ENCODE measurements around the gene SNX5.

Gene SNX5

DNA sequence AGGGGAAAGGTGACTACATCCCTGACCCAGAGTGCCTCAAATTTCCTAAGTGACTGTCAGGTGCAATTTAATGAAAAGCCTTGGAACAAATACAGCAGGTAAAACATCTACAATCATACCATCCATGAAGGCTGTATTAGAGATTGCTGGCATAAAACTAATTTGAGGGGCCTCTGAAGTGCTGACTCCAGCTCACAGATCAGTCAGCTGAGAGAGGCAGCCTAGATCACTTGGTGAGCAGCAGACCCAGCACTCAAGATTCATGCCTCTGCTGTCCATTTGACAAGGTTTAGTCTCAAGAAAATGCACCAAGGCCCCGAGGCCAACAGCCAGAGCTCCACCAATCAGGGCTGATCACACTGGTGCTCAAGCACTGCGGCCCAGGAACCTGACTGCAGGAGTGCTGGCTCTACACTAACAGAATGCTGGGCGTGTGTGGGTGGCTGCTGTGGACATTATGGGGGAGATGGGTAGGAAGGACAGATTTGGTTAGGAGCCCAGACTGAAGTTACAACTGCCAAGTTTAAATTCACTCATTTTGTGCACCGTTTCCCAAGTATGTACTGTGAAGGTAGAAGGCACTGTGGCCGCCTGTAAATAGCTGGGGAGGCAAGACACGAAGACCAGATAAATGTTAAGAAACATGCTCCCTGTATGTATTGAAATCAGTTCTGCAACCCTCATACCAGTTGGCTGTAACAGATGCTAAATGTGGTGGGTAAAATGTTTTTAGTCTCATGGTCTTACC, 28.2 kb downstream of the SNX5 start:
- no peak for DNase-seq (ENCODE audit: low read depth)

DNA sequence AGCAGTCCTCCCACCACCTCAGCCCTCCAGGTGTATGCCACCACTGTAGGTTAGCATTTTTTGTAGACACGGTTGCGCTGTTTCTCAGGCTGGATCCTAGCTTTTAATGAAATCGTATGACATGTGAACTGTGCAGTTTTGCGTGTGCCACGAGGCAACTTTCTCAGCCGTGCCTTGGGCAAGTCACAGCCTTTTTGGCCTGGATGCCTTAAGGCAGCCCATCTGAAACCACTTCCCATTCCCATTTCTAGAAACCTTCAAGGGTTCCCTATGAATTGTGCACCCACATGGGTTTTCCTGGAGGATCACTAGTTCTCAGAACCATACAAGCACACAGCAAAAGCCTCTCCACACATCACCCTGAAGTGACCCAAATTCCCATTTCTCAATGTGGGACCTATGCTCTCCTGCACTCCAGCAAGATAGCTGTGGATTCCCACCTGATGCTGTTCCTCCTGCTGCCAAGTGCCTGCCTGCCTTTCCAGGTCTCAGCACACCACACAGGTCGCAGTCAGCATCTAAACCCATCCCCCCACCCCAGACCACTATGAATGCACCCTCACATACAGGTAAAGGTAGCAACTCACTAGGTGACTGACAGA, 28.9 kb downstream of the SNX5 start:
- DNase-seq (ENCODE audit: low read depth) = no peak

DNA sequence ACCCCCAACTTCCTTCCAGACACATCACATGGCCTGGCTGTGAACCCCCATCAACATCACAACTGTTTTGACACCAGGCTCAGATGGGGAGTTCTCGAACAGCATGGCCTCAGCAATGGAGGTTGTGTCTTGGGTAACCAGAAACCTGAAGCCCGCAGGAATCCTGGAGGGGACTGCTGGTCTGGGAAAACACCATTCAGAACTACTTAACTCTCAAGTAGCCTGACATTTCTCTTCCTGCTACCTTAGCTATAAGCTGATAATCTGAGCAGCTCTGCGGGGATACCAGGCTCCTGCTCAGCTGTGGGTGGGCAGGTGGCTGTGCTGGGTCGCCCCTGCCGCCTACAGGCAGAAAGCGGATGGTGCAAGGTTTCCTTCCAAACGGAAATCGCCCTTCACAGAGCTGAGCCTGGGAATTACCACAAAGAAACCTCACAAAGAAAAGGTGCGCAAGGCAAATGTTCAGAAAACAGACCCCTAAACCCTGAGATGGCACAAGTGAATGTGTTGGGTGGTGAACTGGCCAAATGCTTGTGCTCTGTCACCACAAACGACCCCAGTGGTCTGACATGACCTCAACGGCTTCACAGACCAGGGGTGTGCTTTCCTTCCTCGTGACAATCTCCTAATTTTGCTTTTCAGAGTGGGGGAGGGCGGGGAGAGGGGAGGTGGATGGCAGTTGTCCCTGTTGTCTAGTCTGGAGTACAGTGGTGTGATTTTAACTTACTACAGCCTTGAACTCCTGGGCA, 29.5 kb downstream of the SNX5 start:
- peak; percentile 28 for DNase-seq (ENCODE audit: low read depth)

DNA sequence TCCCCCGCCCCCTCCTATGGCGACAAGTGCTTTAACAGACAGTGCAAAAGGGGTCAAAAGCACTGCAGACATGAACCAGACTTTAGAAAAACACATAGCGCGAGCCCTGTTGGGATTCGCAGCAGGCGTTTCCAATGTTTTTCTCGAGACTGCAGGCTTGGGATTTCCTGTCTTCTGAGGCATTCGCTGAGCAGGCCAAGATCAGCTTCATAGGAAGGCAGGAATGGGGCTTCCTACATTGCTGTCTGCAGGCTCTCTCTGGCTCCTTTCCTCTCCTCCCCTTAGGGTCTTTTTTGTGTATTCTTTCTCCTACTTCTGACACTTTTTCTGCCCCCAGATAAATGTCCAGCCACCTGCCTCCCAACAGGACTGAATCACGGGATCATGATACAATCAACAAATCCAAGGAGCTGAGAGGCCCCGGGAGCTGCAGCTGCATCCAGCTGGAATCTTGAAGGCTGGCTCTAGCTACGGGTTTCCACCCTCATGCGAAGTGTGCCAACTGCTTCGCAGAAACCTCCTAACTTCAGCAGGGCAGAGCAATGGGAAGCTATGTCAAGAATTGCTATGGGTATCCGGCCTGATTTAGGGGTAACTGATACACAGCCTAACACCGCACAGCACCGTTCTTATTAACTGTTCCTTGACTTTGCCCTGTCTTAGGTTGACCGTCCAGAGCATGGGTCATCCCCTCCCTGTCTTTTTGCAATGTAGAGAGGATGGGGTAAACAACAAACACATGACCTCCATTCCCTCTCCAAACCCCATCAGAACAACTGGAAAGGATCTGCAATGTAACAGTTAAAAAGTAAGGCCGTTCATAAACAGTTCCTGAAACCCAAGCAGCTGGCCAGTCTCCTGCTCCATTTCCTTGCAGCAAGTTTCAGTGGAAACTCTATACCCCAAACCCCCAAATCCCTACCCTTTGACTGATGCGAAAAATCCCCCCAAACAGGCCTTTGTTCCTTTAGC, 31.5 kb downstream of the SNX5 start:
- DNase-seq (ENCODE audit: low read depth) = no peak

DNA sequence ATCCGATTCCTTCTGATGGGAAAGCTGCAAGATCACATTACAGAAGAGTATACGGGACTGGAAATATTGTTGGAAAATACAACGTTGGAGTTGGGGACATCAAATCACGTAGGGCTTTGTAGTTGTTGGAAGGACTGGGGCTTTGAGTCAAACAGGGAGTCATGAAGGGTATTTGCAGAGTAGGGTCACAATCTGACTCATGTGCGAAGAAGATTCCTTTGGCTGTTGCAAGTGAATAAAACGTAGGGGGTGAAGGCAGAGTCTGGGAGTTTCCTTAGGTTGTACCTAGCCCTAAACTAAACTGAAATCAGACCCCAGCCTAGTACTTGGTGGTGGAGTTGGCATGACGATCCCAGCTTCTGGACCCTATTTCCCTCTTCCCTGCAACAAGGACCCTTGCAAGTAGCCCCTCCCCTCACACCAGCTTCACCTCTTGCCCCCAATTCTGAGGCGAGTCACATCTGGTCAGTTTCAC, 32.3 kb downstream of the SNX5 start:
- DNase-seq (ENCODE audit: low read depth) = no peak

DNA sequence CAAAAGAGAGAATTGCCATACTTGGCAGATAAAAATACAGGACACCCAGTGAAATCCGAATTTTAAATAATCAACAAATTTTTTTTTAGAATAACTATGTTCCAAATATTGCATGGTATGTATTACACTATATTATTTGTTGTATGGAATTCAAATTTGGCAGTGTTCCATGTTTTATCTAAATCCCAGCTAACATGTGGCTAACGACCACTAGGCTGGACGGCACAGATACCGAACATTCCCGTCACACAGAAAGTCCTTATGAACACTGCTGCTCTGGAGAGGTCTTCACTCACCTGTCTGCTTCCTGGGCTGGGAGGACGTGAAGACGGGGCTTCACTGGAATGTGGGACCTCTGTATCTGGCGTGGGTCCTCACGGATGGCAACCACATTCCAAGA, 32.8 kb downstream of the SNX5 start:
- no peak for DNase-seq (ENCODE audit: low read depth)

DNA sequence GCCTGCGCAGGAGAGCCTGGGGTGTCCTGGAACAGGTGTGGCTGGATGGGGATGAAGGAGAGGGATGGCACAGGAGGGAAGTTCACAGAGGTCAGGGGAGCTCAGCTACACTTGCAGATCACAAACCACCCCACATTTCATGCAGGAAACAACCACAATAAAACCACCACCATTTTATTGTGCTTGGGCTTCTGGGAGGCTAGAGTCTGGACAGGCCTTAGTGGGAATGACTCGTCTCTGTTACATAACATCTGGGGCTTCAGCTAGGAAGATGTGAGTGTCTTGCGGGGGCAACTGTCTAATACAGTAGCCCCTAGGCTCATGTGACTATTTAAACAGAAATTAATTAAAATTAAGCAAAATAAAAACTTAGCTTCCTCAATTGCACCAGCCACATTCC, 33.4 kb downstream of the SNX5 start:
- no peak for DNase-seq (ENCODE audit: low read depth)

DNA sequence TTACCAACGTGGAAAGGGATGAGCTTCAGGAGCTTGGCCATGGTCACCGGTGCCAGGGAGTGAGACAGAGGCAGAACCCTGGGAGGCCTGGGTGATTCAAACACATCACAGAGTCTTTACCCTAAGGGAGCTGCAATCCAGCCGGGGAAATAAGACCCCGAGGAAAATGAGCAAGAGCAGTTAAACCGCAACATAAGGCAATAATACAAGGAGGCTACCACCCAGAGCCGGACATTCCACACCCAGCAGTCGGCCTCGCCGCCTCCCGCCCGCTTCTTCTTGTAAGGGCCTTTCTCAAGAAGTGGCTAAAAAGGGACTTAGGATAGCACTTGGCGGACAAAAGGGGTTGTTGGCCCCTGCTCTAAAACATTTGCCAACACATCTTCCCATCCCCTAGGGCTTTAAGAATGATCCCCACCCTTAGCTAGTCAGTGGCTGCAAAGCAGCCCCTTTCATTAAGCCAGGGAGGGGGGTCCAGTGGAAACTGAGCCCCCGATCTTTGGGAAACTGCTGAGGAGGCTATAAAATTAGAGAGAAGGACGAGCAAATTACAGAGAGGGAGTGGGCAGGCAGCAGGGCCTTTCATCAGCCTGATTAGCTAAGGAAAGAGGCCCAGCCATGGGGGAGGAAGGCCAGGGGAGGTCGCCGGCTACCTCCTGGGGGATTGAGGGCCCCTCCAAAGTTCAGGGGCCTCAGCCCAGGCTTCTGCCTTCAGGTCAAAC, 34.3 kb downstream of the SNX5 start:
- DNase-seq (ENCODE audit: low read depth) = no peak

DNA sequence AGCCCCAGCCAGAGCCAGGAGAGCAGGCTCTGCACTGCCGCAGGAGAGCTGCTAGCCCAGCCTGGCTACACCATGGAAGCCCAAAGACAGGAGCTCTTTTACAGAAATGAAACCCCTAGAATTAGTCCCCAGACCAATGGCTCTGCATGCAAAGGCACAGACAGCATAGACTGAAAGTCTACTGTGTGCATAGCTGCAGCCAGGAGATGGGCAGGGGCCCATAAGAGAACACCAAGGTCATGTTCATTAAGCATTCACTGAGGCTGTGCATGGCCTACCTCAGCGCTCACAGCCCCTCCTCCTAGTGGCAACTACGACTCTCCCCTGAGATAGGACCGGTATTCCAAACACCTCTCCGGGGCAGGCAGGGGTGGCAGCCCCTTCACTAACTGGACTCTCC, 34.9 kb downstream of the SNX5 start:
- DNase-seq (ENCODE audit: low read depth) = no peak

DNA sequence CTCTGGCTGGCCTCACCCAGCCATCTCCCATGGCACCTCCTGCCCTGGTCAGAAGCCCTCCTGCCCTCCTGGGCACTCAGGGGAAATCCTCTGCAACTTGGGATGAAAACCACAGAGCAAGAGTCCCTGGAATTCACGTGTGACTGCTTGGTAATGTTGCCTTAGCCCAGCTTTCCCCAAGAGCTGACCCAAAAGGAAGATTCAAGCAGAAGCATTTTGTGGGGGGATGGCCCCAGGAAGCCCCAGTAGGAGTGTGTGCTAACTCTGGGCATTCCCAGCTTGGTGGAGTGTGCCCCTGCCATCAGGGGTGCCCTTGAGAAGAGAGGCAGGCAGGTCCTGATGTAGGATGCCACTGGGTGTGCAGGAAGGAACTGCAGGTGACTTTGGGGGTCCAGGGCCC, 35.5 kb downstream of the SNX5 start:
- DNase-seq (ENCODE audit: low read depth) = no peak

DNA sequence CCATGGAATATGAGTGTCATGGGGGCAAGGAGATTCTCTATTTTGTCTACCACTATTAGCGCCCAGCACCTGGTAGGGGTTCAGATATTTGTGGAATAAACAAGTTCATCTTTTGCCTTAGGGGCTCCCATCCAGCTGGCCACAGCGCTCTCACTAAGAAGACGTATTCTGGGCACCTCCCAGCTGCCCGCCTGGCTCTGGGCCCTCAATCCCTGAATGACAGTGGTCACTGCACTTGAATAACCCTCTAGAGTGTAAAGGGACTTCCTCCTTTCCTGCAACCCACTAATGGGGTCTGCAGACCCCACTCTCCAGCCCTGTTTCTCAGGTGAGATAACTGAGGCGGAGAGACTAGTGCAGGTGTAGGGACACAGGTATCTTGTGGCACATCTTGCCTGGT, 36.2 kb downstream of the SNX5 start:
- no peak for DNase-seq (ENCODE audit: low read depth)

DNA sequence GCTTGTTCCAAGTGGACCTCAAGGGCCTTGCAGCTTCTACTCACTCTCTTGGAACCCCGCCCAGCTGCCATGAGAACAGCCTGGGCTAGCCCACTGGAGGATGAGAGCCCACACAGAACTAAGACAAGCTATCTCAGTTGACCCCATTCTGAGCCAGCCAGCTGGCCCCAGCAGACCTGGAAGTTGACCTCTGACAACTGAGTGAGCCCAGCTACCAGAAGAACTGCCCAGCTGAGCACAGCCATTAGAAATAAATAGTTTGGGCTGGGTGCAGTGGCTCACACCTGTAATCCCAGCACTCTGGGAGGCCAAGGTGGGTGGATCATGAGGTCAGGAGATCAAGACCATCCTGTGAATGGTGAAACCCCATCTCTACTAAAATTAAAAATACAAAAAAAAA, 37.1 kb downstream of the SNX5 start:
- no peak for DNase-seq (ENCODE audit: low read depth)

DNA sequence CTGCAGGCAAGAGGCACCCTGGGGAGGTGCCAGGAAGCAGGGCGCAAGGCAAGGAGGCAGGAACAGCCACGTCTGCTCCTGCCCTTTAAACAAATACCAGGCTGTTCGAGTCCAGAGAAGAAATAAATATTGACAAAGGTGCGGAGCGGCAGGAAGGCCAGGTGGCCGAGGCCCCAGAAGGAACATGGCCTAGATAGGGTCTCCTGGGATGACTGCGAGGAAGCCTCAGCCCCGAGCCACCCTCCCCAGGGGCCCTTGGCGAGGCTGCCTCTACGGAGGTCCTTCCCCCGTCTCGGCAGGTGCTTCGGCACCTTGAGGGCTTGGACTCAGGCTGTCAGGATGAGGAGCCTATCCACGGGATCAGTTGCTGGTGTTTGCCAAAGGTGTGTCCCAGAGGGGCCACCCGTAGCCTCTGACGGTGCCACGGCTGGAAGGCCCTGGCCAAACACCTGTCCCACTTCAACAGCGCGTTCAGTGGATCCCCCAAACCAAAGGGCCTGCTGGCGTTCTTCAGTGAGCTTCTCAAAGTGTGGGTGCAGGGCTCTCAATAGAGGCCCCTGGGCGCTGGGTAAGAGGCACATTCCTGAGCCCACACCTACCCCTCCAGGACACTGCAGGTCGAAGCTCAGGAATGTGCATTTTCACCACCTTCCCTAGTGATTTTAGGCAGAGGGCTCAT, 39.8 kb downstream of the SNX5 start:
- DNase-seq (ENCODE audit: low read depth) = no peak

DNA sequence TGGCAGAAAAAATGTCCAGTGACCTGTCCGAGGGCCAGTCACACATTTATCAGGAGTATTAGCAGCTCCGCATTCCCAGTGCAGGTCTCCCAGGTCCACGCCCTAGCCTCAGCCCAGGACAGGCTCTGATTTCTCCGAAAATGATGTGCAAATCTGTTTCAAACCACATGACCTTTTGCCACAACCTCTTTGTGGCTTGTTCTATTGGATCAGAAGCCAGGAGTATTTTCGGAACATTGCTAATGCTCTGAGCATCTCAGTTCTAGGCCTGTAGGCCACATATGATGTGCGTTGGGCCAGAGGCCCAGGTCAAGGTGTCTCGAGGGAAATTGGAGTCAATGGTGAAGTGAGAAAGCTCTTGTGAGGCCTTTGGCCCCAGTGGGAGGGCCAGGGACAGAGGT, 40.4 kb downstream of the SNX5 start:
- no peak for DNase-seq (ENCODE audit: low read depth)

DNA sequence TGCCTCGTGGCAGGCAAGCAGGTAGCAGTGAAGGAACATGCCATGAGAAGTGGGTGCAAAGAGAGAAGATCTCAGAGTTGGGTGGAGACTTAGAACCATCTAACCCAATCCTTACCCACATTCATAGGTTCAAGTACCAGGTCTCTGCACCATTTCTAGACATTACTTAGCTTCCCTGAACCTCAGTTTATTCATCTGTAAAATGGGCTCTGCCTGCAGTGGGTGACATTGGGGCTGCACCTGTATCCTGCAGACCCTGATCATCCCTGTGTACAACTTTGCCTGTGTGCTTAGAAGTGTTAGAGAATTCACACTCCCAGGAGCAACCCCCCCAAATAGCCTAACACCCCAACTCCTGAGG, 42.7 kb downstream of the SNX5 start:
- no peak for DNase-seq (ENCODE audit: low read depth)

DNA sequence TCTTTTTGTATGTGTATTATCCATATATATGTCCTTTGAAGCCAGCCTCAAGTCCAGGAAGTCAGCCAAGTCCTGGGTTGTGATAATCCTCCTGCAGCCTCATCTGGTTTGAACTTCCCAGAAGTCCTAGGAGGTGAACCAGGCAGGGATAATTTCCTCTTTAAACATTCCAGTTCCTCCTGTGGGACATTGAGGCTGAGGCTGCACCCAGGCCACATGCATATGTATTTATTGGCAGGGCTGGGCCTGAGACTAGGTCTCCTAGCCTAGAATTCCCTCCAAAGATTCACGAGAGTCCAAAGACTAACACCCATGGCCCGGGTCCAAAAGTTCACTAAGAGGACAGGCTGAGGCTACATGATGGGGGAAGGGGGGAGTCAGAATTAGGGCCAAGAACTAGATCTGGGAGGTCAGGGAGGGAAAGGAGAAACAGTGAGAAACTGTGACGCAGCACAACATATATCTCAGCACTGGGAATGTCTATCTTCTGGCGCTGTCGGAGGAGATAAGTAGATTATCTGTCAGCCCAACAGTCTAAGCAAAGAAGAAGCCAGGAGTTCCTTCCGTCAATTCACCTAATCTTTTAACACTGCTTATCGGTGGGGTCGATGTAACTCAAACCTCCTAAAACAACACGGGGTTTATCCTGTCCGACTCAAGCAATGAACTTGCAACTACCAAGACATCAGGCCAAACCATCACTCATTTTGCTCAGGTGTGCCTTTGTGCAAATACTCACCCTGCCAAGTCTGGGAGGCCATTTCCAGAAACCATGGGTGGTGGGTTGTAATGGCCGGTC, 43.3 kb downstream of the SNX5 start:
- DNase-seq (ENCODE audit: low read depth) = no peak

DNA sequence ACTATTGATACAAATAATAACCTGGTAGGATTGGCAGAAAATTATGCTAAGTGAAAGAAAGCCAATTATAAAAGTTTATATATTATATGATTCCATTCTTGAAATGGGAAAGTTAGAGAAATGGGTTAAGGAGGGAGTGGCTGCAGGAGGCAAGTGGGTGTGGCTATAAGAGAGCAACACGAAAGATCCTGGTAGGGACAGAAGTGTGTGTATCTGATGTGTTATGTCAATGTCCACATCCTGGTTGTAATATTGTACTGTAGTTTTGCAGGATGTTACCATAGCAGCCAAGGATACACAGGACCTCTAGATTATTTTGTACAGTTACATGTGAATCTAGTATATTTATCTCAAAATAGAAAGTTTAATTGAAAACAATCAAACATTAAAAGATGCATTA, 46.8 kb downstream of the SNX5 start:
- no peak for DNase-seq (ENCODE audit: low read depth)

DNA sequence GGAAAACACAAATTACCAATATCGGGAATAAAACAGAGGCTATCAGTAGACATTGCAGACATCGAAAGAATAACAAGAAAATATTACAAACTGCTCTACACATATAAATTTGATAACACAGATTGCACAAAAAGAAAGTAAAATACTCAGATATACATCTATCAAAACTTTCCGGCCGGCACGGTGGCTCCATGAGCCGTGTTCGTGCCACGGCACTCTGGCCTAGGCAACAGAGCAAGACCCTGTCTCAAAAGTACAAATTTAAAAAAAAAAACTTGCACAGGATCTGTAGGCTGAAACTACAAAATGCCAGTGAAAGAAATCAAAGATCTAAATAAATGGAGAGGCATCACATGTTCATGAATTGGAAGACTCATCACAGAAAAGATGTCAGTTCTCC, 49.4 kb downstream of the SNX5 start:
- no peak for DNase-seq (ENCODE audit: low read depth)

DNA sequence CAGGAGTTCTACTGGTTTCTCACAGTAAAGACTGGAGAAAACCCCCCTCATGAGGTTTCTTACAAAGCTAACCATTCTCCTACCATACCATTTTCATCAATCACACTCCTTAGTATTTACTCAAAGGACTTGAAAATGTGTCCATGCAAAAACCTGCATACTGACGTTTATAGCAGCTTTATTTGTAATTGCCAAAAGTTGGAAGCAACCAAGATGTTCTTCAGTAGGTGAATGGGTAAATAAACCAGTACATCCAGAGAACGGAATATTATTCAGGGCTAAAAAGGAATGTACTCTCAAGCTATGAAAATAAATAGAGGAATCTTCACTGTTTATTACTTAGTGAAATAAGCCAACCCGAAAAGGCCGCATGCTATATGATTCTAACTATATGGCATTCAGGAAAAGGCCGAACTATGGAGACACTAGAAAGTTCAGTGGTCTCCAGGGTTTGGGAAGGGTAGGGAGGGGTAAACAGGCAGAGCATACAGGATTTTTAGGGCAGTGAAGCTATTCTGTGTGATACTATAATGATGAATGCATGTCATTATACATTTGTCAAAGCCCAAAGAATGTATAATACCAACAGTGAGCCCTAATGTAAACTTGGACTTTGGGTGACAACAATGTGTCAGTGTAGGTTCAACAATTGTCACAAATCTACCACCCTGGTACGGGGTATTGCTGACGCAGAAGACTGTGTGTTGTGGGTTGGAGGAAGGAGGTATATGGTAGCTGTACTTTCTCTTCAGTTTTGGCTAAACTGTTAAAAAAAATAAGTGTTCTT, 50.6 kb downstream of the SNX5 start:
- no peak for DNase-seq (ENCODE audit: low read depth)

All from stimulated activated CD4-positive, alpha-beta T cell treated with anti-CD3 and anti-CD28 coated beads, Interleukin-2, amount 100 ng/mL, for 4 hours (primary cell).